SK-N-SH treated with all-trans-retinoic acid at 6 μM for 48 hours (cell line): ENCODE measurements around the gene UAP1.

Experiments
- ATAC-seq: fragments of 200-7000 bp; cut with Tn5 transposase; 3 replicates; pipeline ENCODE4 v1.9.1; 2020; ENCODE audit warnings: mild to moderate bottlenecking, moderate library complexity
- CSDC2 ChIP-seq: fragments of 250-450 bp; sonication (Bioruptor Pico); IDR thresholded peaks from 2 replicates; pipeline ENCODE4 v1.5.0; 2020; ENCODE audit warnings: mild to moderate bottlenecking, moderate library complexity
- CSRNP3 ChIP-seq: fragments of 250-450 bp; sonication (Bioruptor Pico); IDR thresholded peaks from 2 replicates; pipeline ENCODE4 v1.5.1; 2021; ENCODE audit warnings: mild to moderate bottlenecking, moderate library complexity
- ESRRG ChIP-seq: fragments of 250-450 bp; sonication (Bioruptor Pico); IDR thresholded peaks from 2 replicates; pipeline ENCODE4 v1.6.1; 2021; ENCODE audit warnings: mild to moderate bottlenecking
- GLIS3 ChIP-seq: fragments of 250-450 bp; sonication (Bioruptor Pico); IDR thresholded peaks from 2 replicates; pipeline ENCODE4 v1.5.0; 2020; ENCODE audit warnings: mild to moderate bottlenecking, moderate library complexity
- ISL1 ChIP-seq: fragments of 250-450 bp; sonication (Bioruptor Pico); IDR thresholded peaks from 2 replicates; pipeline ENCODE4 v2.1.2; 2022; ENCODE audit warnings: mild to moderate bottlenecking, moderate library complexity
- OSR1 ChIP-seq: fragments of 250-450 bp; sonication (Bioruptor Pico); IDR thresholded peaks from 2 replicates; pipeline ENCODE4 v1.8.0; 2022; ENCODE audit warnings: moderate library complexity, mild to moderate bottlenecking, inconsistent platforms
- PATZ1 ChIP-seq: fragments of 250-450 bp; sonication (Bioruptor Pico); IDR thresholded peaks from 2 replicates; pipeline ENCODE4 v1.8.0; 2020; ENCODE audit warnings: mild to moderate bottlenecking, moderate library complexity, borderline replicate concordance
- POU6F1 ChIP-seq: fragments of 250-450 bp; sonication (Bioruptor Pico); IDR thresholded peaks from 2 replicates; pipeline ENCODE4 v1.8.0; 2021; ENCODE audit warnings: low read depth, mild to moderate bottlenecking, moderate library complexity, borderline replicate concordance
- PPARA ChIP-seq: fragments of 250-450 bp; sonication (Bioruptor Pico); IDR thresholded peaks from 2 replicates; pipeline ENCODE4 v1.5.0; 2020; ENCODE audit warnings: mild to moderate bottlenecking, borderline replicate concordance
- RARB ChIP-seq: fragments of 250-450 bp; sonication (Bioruptor Pico); IDR thresholded peaks from 2 replicates; pipeline ENCODE4 v1.8.0; 2021; ENCODE audit warnings: mild to moderate bottlenecking, moderate library complexity
- SNAI2 ChIP-seq: fragments of 250-450 bp; sonication (Bioruptor Pico); IDR thresholded peaks from 2 replicates; pipeline ENCODE4 v1.5.0; 2020; ENCODE audit warnings: mild to moderate bottlenecking, moderate library complexity
- TCF4 ChIP-seq: fragments of 250-450 bp; sonication (Bioruptor Pico); IDR thresholded peaks from 2 replicates; pipeline ENCODE4 v1.8.0; 2021; ENCODE audit warnings: mild to moderate bottlenecking, moderate library complexity, borderline replicate concordance
- TOX ChIP-seq: fragments of 250-450 bp; sonication (Bioruptor Pico); IDR thresholded peaks from 2 replicates; pipeline ENCODE4 v1.8.0; 2021; ENCODE audit warnings: mild to moderate bottlenecking, moderate library complexity, borderline replicate concordance
- ZC3H10 ChIP-seq: fragments of 250-450 bp; sonication (Bioruptor Pico); IDR thresholded peaks from 2 replicates; pipeline ENCODE4 v1.5.1; 2021; ENCODE audit warnings: mild to moderate bottlenecking, moderate library complexity
- ZFP3 ChIP-seq: fragments of 250-450 bp; sonication (Bioruptor Pico); IDR thresholded peaks from 2 replicates; pipeline ENCODE4 v1.5.0; 2020; ENCODE audit warnings: mild to moderate bottlenecking, moderate library complexity
- ZFP30 ChIP-seq: fragments of 450-650 bp; formaldehyde crosslinking; IDR thresholded peaks from 2 replicates; pipeline ENCODE4 v1.5.0; 2022; ENCODE audit warnings: mild to moderate bottlenecking, moderate library complexity
- ZNF565 ChIP-seq: fragments of 450-650 bp; formaldehyde crosslinking; conservative IDR thresholded peaks from 2 replicates; pipeline ENCODE4 v1.5.0; 2020; ENCODE audit warnings: low read depth, mild to moderate bottlenecking, moderate library complexity
- ZNF70 ChIP-seq: fragments of 450-650 bp; formaldehyde crosslinking; IDR thresholded peaks from 2 replicates; pipeline ENCODE4 v1.5.0; 2020; ENCODE audit warnings: mild to moderate bottlenecking, moderate library complexity
- ZNF8 ChIP-seq: fragments of 450-650 bp; formaldehyde crosslinking; IDR thresholded peaks from 2 replicates; pipeline ENCODE4 v1.5.0; 2020; ENCODE audit warnings: mild to moderate bottlenecking, moderate library complexity
- TF ChIP-seq, protein P1 (sequence below): fragments of 250-450 bp; sonication (Bioruptor Pico); IDR thresholded peaks from 2 replicates; pipeline ENCODE4 v1.5.1; 2020; ENCODE audit warnings: low read depth, mild to moderate bottlenecking, moderate library complexity
- TF ChIP-seq, protein P2 (sequence below): fragments of 250-450 bp; sonication (Bioruptor Pico); IDR thresholded peaks from 2 replicates; pipeline ENCODE4 v1.5.0; 2020; ENCODE audit warnings: mild to moderate bottlenecking, moderate library complexity

Gene UAP1

GRCh38 chr1:162561616-162562469, at the start of gene UAP1:
Gene UAP1, plus strand, starts transcription at chr1:162561722. Its CDS starts 4,347 bp downstream, at chr1:162566069.
- TF ChIP-seq ZFP30 (CRISPR knock-in tag) = no peak
- TF ChIP-seq OSR1 (CRISPR knock-in tag) = no peak
- TF ChIP-seq ZC3H10 (CRISPR knock-in tag) = 0 out of 2 replicates have a peak, but pooled peaks have one; percentile 9
- TF ChIP-seq POU6F1 (CRISPR knock-in tag) = 0 out of 2 replicates have a peak, but pooled peaks have one; percentile 26
- TF ChIP-seq CSDC2 = no peak
- TF ChIP-seq, protein P1, sequence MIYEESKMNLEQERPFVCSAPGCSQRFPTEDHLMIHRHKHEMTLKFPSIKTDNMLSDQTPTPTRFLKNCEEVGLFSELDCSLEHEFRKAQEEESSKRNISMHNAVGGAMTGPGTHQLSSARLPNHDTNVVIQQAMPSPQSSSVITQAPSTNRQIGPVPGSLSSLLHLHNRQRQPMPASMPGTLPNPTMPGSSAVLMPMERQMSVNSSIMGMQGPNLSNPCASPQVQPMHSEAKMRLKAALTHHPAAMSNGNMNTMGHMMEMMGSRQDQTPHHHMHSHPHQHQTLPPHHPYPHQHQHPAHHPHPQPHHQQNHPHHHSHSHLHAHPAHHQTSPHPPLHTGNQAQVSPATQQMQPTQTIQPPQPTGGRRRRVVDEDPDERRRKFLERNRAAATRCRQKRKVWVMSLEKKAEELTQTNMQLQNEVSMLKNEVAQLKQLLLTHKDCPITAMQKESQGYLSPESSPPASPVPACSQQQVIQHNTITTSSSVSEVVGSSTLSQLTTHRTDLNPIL (CRISPR knock-in tag) = no peak
- peak; percentile 60 for ATAC-seq

DNA sequence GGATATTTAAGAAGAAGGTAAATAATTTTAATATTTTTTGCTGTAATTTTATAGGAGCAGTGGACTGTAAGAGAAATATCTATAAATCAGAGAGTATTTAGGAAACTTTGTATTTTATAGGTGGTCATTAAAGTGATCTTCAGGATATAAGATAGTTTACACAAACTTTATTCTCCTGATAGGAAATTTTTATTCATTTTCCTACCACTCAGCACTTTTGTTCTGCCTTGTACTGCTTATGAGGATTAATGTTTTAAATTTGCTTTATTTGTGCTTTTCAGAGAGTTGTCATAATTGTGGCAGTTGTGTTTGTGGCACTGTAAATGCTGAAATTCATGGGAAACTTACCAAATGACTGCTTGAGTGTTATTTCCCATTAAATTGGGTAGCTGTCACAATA, 34.2 kb upstream of the UAP1 start:
- TF ChIP-seq RARB (CRISPR knock-in tag) = no peak
- no peak for TF ChIP-seq POU6F1 (CRISPR knock-in tag)
- TF ChIP-seq ESRRG (CRISPR knock-in tag) = no peak
- TF ChIP-seq GLIS3 (CRISPR knock-in tag) = no peak
- TF ChIP-seq PPARA (CRISPR knock-in tag) = no peak
- TF ChIP-seq ZNF70 = no peak
- TF ChIP-seq ISL1 = no peak
- no peak for TF ChIP-seq TCF4 (CRISPR knock-in tag)
- no peak for TF ChIP-seq OSR1 (CRISPR knock-in tag)
- no peak for TF ChIP-seq TOX (CRISPR knock-in tag)
- TF ChIP-seq ZFP3 (CRISPR knock-in tag) = no peak
- TF ChIP-seq, protein P1 (CRISPR knock-in tag) = no peak
- TF ChIP-seq ZNF565 = no peak
- TF ChIP-seq ZC3H10 (CRISPR knock-in tag) = no peak
- ATAC-seq = no peak

DNA sequence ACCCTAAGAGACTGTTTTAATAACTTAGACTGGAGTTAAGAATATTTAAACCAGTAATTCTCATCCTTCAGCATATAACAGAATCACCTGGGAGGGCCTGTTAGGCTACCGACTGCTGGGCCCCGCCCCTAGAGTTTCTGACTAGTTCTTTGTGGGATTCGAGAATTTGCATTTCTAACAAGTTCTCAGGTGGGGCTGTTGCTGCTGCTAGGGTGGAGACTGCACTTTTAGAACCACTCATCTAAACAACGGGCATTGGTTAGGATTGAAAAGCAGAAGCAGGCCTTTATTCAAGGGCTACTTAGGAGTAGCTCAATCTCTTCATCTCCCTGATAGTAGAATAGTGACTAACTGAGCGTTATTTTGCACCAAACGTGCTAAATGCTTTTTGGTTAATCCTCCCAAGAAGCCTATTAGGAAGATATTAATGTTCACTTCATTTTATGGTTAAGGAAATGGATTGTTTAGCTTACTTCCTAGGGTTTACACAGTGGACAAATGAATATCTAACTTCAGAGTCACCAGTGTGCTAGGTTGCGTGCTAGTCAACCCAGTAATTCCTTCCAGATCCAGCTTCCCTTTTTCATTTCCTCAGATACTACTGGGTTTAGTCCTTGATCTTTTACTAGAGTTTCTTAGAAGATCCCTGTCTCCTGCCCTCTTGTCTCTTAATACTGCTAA, 31.1 kb upstream of the UAP1 start:
- no peak for ATAC-seq
- no peak for TF ChIP-seq GLIS3 (CRISPR knock-in tag)
- no peak for TF ChIP-seq PATZ1 (CRISPR knock-in tag)
- TF ChIP-seq RARB (CRISPR knock-in tag) = no peak
- TF ChIP-seq POU6F1 (CRISPR knock-in tag) = no peak
- no peak for TF ChIP-seq ZC3H10 (CRISPR knock-in tag)
- no peak for TF ChIP-seq SNAI2
- TF ChIP-seq CSDC2 = no peak
- no peak for TF ChIP-seq ZNF565
- no peak for TF ChIP-seq TCF4 (CRISPR knock-in tag)
- no peak for TF ChIP-seq ZNF8 (CRISPR knock-in tag)
- TF ChIP-seq, protein P2, sequence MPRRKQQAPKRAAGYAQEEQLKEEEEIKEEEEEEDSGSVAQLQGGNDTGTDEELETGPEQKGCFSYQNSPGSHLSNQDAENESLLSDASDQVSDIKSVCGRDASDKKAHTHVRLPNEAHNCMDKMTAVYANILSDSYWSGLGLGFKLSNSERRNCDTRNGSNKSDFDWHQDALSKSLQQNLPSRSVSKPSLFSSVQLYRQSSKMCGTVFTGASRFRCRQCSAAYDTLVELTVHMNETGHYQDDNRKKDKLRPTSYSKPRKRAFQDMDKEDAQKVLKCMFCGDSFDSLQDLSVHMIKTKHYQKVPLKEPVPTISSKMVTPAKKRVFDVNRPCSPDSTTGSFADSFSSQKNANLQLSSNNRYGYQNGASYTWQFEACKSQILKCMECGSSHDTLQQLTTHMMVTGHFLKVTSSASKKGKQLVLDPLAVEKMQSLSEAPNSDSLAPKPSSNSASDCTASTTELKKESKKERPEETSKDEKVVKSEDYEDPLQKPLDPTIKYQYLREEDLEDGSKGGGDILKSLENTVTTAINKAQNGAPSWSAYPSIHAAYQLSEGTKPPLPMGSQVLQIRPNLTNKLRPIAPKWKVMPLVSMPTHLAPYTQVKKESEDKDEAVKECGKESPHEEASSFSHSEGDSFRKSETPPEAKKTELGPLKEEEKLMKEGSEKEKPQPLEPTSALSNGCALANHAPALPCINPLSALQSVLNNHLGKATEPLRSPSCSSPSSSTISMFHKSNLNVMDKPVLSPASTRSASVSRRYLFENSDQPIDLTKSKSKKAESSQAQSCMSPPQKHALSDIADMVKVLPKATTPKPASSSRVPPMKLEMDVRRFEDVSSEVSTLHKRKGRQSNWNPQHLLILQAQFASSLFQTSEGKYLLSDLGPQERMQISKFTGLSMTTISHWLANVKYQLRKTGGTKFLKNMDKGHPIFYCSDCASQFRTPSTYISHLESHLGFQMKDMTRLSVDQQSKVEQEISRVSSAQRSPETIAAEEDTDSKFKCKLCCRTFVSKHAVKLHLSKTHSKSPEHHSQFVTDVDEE (CRISPR knock-in tag) = no peak
- TF ChIP-seq ZFP30 (CRISPR knock-in tag) = no peak
- no peak for TF ChIP-seq ISL1
- no peak for TF ChIP-seq CSRNP3 (CRISPR knock-in tag)
- no peak for TF ChIP-seq ZFP3 (CRISPR knock-in tag)
